Fibroblast of lung (primary cell): ENCODE results near the gene RASL11B.

Experiments
- CTCF ChIP-seq, 2 donors: IDR thresholded peaks in 1 of 2; conservative IDR thresholded peaks in 1 of 2; 1 replicate in 1 of 2; 2 replicates in 1 of 2; pipeline ENCODE4 v1.5.1; 2011 to 2012; ENCODE audit warnings: low read length in 2 of 2, control low read depth in 1 of 2, inconsistent platforms in 1 of 2, low read depth in 1 of 2, mild to moderate bottlenecking in 1 of 2
- EZH2 ChIP-seq: IDR thresholded peaks from 2 replicates; pipeline ENCODE4 v1.5.1; 2012; ENCODE audit warnings: low read length, control low read depth, mild to moderate bottlenecking; ENCODE audit errors: missing control alignments

- TF ChIP-seq CTCF (conservative IDR thresholded peaks at IDR 0.05 in 1 of 2, IDR thresholded peaks at IDR 0.05 in 1 of 2; ENCODE audit: low read depth in 1 of 2, low read length in 2 of 2) (no peak), EZH2 (no peak)
These were observed 41.2 kb downstream of the RASL11B start for GRCh38 chr4:52903273-52903672.
